GM19372 (cell line): ENCODE data around the gene CCDC51.
"Not testable (repeated sequence)": the region's sequence is repeated elsewhere in the genome, so short reads cannot be mapped to it uniquely, and the experiment has no call there.

Experiments used
- ATAC-seq: cut with Tn5 transposase; IDR thresholded peaks from one replicate; pipeline ENCODE4 v1.9.1; 2021; ENCODE audit warnings: mild to moderate bottlenecking, low read depth, moderate library complexity; ENCODE audit not compliant: unreplicated experiment

The CCDC51 gene

GRCh38 chr3:48409291-48410201 lies 30.4 kb downstream of the CCDC51 start:
- ATAC-seq: no peak

DNA sequence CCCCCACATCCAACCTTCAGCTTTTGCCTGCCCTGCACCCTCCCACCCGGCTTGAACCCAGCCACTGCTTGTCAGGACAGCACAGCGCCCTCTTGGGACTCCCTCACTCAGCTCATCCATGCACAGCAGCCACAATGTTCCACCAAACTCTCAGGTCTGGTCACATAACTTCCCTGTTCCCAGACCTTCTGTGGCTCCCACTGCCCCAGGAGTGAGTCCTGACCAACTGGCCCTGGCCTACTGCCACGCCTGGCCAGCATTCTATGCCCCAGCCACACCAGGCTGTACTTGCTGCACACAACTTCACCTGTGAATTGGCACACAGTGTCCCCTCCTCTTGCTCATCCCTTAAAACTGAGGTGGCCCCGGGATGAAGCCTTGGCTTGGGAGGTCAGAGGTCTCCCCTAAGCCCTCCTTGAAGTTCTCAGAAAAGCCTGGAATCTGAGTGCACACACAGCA lies 31.1 kb downstream of the CCDC51 start:
- ATAC-seq: no peak

DNA sequence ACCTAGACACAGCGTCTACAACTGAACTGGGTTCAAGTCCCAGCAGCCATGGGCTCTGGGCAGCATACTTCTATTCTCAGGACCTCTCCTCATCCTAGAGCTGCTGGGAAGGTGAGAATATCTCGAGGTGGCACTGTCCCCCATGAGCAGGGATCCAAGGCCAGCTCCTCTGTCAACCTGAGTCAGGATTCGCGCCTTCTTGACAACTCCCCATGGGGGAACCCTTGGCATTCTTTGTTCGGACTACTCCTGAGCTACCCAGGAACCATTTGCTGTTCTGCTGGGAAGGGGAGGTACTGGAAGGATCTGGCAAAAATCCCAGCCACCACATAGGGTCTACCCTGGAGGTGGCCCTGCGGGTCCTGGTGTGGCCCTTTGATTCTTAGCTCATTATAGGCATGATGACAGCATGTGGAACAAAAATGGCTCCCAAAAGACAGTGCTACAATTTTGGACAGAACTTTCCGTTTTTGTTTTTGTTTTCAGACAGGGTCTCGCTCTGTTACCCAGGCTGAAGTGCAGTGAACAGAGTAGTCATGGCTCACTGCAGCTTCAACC lies 32.3 kb downstream of the CCDC51 start:
- ATAC-seq: no peak

GRCh38 chr3:48406443-48407431 lies 33.2 kb downstream of the CCDC51 start:
- no peak for ATAC-seq

- ATAC-seq: no peak
Observed at GRCh38 chr3:48405971-48406370, 33.9 kb downstream of the CCDC51 start.

GRCh38 chr3:48405343-48405881 lies 34.5 kb downstream of the CCDC51 start:
- no peak for ATAC-seq

- ATAC-seq: no peak
Observed at GRCh38 chr3:48404440-48405342, 35.2 kb downstream of the CCDC51 start.

DNA sequence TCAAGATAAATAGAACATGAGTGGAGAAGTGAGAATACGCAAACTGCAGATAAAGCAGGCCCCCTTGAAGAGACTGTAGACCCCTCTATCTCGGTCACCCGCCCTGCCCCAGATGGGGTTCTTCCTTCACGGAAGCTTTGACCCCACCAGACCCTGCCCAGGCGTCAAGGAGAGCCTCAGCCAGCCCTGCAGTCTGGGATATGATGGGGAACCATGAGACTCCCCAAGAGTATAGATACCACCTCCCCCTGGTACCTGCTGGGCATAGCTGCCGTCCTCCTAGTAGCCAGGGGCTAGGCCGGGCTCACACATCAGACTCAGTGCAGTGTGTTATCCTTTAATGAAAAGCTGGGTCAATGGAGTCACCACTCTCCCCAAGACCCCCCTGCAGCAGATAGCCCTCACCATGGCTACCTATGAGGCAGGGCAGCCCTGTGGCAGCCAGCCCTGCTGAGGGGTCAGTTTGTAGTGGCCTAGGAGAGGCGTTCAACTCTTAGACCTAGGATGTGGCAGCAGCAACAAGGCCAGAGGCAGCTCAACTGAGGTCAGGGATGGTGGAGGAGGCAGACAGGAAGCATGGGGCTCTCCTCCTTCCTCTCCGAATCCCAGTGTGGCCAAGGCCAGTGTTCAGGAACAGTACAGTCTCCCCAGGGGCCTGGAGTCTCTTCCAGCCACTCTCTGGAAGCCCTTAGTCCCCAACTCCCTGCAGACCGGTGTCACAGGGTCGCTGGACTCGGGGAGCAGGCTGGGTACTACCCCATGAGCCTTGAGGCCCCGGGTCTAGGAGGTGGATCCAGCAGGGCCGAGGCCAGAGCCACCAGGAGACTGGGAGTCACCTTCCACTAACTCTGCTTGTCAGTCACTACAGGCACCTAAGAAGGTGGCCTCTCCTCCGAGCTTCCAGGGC lies 36.1 kb downstream of the CCDC51 start:
- no peak for ATAC-seq

- ATAC-seq: no peak
Observed at GRCh38 chr3:48402907-48403306, 37.0 kb downstream of the CCDC51 start.

- ATAC-seq: no peak
Observed at GRCh38 chr3:48402281-48402732, 37.6 kb downstream of the CCDC51 start.

DNA sequence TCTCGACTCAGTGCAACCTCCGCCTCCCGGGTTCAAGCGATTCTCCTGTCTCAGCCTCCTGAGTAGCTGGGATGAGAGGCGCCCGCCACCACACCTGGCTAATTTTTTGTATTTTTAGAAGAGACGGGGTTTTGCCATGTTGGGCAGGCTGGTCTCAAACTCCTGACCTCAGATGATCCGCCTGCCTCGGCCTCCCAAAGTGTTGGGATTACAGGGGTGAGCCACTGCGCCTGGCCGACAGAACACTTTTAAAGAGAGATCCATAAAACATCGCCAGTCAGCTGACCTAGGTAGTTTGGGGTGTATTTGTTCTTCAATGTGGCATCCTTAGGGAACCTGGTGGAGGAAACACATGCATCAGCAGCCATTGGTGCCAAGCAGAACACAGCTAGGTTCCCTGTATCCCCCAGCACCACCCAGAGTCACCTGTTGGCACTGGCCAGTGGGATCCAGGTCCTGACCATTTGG lies 38.5 kb downstream of the CCDC51 start:
- ATAC-seq: not testable (repeated sequence)

DNA sequence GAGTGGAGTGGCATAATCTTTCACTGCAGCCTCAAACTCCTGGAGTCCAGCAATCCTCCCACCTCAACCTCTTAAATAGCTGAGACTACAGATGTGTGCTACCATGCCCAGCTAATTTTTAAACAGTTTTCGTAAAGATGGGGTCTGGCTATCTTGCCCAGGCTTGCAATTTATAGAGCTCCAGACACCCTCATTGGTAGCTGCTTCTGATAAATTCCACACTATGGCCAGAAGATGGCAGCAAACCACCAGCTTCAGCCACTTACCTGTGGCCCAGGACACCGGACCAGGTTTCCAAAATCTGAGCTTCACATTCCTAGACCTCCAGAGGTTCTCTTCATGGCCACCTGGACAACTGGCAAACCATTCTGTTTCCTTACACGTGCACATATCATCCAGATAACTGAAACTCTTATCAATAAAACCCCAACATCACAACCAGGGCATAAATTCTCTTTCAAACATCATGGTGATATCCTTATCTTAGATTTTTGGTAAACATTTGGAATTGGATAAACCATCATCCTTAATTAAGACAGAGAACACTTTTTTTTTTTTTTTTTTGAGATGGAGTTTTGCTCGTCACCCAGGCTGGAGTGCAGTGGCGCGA lies 39.0 kb downstream of the CCDC51 start:
- no peak for ATAC-seq

- no peak for ATAC-seq
Observed at GRCh38 chr3:48399387-48400172, 40.3 kb downstream of the CCDC51 start.

GRCh38 chr3:48398701-48399386 lies 41.1 kb downstream of the CCDC51 start:
- no peak for ATAC-seq

DNA sequence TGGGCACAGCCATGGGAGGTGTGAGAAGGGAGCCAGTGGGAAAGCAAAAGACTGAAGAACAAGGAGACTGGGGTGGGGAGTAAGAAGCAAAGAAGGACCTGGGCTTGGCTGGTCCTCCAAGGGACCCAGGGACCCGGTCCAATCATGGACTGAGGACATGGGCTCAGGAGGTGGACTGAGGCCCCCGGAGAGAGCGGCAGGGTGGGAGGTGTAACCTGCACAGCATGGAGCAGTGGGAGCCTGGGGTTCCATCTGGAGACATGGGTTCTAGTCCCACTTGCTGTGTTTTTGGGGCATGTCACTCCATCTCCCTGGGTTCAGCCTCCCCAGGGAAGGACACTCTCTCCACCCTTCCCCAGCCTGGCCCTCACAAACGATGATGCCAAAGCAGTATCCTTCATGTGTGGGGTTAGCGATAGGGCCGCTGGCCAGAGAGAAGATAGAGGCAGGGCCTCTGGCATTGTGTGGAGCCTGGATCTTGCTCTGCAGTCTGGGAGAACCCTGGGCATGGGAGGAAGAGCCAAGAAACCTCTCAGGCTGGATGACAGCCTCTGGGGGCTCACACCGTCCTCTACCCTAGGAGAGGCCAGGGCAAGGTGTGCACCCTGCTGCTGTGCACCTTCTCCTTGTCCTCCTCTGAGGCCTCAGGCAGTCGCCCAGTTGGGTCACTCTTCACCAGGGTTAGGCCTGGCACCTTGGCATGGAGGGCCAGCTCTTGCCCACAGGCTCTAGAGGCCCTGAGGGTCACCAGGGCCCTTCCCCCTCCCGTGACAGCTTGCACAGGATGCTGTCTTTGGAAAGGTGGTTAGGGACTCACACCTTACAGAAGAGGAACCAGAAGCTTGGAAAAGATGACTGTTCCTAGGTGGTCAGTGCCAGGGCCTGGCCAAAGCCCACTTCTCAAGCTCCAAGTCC lies 41.9 kb downstream of the CCDC51 start:
- no peak for ATAC-seq
